Fibroblast of lung (primary cell): Measurements from ENCODE around the gene PLXNA4. TPM values are rescaled to one million over a fixed set of nuclear protein-coding genes. Genes with fewer than 3 reads are reported as not detected.

Experiments used
- DNase-seq, 2 donors: peaks; one replicate each; pipeline versions ENCODE4 v3.0.0 to v3.0.0-alpha.2; 2010; ENCODE audit warnings: low read depth in 2 of 2
- H2AFZ ChIP-seq: 2 replicates; pipeline ENCODE4 v1.5.1; 2012; ENCODE audit warnings: low read length, control low read depth, inconsistent platforms
- H3K27ac ChIP-seq: 2 replicates; pipeline ENCODE4 v1.5.1; 2011; ENCODE audit warnings: low read length, control low read depth; ENCODE audit not compliant: insufficient read depth
- H3K27me3 ChIP-seq: 2 replicates; pipeline ENCODE4 v1.5.1; 2011; ENCODE audit warnings: mild to moderate bottlenecking, low read length; ENCODE audit not compliant: control insufficient read depth, insufficient read depth
- H3K36me3 ChIP-seq: 2 replicates; pipeline ENCODE4 v1.5.1; 2011; ENCODE audit warnings: low read length; ENCODE audit not compliant: control insufficient read depth, insufficient read depth
- H3K4me1 ChIP-seq: 2 replicates; pipeline ENCODE4 v1.5.1; 2011; ENCODE audit warnings: low read length; ENCODE audit not compliant: control insufficient read depth, insufficient read depth; ENCODE audit errors: extremely low read depth
- H3K4me2 ChIP-seq: 2 replicates; pipeline ENCODE4 v1.5.1; 2011; ENCODE audit warnings: low read length, control low read depth; ENCODE audit not compliant: insufficient read depth; ENCODE audit errors: extremely low read depth
- H3K4me3 ChIP-seq, 4 experiments: fragments of 200-600 bp in 1 of 4; sonication (generic) in 1 of 4; replicated peaks in 1 of 4; 2 replicates each; pipeline ENCODE4 v1.5.1; 2011 to 2016; ENCODE audit warnings: low read length in 4 of 4, low read depth in 3 of 4, mild to moderate bottlenecking in 3 of 4, control low read depth in 2 of 4, inconsistent platforms in 1 of 4, mixed read lengths in 1 of 4; ENCODE audit not compliant: insufficient read depth in 1 of 4; ENCODE audit errors: control extremely low read depth in 1 of 4
- H3K79me2 ChIP-seq: 2 replicates; pipeline ENCODE4 v1.5.1; 2012; ENCODE audit warnings: mild to moderate bottlenecking, low read length, inconsistent platforms; ENCODE audit not compliant: control insufficient read depth, insufficient read depth
- H3K9ac ChIP-seq: 2 replicates; pipeline ENCODE4 v1.5.1; 2011; ENCODE audit warnings: mild to moderate bottlenecking, low read length, control low read depth; ENCODE audit not compliant: insufficient read depth
- H3K9me3 ChIP-seq: 2 replicates; pipeline ENCODE4 v1.5.1; 2012; ENCODE audit warnings: low read depth, low read length; ENCODE audit not compliant: control insufficient read depth, insufficient read depth
- H4K20me1 ChIP-seq: 2 replicates; pipeline ENCODE4 v1.5.1; 2011; ENCODE audit warnings: low read length; ENCODE audit not compliant: control insufficient read depth, insufficient read depth; ENCODE audit errors: extremely low read depth
- EZH2 ChIP-seq: IDR thresholded peaks from 2 replicates; pipeline ENCODE4 v1.5.1; 2012; ENCODE audit warnings: low read length, control low read depth, mild to moderate bottlenecking; ENCODE audit errors: missing control alignments
- polyA plus RNA-seq, 2 donors: library from polyadenylated mRNA; depleted of rRNA in 1 of 2; stranded (reverse) in 1 of 2; unstranded in 1 of 2; fragments of >200 nt; gene quantifications; 2 replicates each; pipeline ENCODE4 v1.2.1, GENCODE V29; 2011 to 2012; ENCODE audit warnings: missing spikeins in 1 of 2
- total RNA-seq: library from RNA; depleted of rRNA; stranded (reverse); fragments of >200 nt; gene quantifications from 2 replicates; pipeline ENCODE4 v1.2.1, GENCODE V29; 2014
- TF ChIP-seq, protein P1 (sequence below), 2 donors: IDR thresholded peaks in 1 of 2; conservative IDR thresholded peaks in 1 of 2; 1 replicate in 1 of 2; 2 replicates in 1 of 2; pipeline ENCODE4 v1.5.1; 2011 to 2012; ENCODE audit warnings: low read length in 2 of 2, control low read depth in 1 of 2, inconsistent platforms in 1 of 2, low read depth in 1 of 2, mild to moderate bottlenecking in 1 of 2

The PLXNA4 gene
- total and polyA plus RNA-seq, 2 donors (not counting 1 experiment from before 2014, with no cell fraction given), result 1.2 to 1.5 TPM

DNA sequence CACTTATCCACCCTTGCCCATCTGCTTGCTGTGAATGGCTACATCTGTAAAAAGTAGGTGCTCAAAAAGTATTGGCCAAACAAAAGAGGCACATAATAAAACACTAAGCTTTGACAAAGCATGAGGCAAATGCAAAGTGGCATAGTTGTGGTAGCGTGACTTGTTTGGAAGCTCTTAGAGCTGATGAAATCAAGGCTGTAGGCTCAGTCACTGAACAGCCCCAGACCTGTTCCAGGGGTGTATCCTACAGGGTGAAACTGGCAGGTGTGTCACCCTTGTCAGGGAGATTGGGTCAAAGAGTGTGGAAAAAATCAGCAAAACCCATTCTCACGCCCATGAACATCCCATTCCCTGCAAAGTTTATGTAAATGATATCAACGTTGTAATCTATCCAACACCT lies 427.4 kb downstream of the PLXNA4 start:
- Histone ChIP-seq H3K9ac (no peak overlapping the region), H3K4me3 (no peak overlapping the region), H3K4me2 (no peak overlapping the region), H3K9me3 (no peaks in the 10 kb centered on the region), H3K79me2 (no peaks in the 10 kb centered on the region), H4K20me1 (no peaks in the 10 kb centered on the region), H2AFZ (no peak overlapping the region), H3K27ac (no peak overlapping the region), H3K27me3 (no peaks in the 10 kb centered on the region), H3K36me3 (no peaks in the 10 kb centered on the region), H3K4me1 (no peaks in the 10 kb centered on the region)
- DNase-seq, result no peak
- no peak for TF ChIP-seq EZH2
- TF ChIP-seq, protein P1, sequence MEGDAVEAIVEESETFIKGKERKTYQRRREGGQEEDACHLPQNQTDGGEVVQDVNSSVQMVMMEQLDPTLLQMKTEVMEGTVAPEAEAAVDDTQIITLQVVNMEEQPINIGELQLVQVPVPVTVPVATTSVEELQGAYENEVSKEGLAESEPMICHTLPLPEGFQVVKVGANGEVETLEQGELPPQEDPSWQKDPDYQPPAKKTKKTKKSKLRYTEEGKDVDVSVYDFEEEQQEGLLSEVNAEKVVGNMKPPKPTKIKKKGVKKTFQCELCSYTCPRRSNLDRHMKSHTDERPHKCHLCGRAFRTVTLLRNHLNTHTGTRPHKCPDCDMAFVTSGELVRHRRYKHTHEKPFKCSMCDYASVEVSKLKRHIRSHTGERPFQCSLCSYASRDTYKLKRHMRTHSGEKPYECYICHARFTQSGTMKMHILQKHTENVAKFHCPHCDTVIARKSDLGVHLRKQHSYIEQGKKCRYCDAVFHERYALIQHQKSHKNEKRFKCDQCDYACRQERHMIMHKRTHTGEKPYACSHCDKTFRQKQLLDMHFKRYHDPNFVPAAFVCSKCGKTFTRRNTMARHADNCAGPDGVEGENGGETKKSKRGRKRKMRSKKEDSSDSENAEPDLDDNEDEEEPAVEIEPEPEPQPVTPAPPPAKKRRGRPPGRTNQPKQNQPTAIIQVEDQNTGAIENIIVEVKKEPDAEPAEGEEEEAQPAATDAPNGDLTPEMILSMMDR (conservative IDR thresholded peaks at IDR 0.05 in 1 of 2, IDR thresholded peaks at IDR 0.05 in 1 of 2; ENCODE audit: low read depth in 1 of 2, low read length in 2 of 2), result no peak

DNA sequence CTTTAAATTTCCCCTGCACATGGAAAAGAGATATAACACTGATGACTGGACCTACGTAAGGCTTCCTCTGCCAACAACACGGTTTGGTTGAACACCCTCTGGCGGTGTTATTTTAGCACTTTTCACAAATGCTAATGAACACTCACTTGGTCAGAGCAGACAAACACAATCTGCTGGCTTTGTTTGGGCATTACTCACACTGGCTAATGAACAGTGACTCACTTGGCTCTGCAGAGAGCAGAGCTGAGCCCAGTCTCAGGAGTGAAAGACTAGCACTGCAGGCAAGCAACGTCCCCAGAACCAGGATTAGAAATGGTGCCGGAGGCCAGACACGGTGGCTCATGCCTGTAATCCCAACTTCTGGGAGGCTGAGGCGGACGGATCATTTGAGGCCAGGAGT lies 430.8 kb downstream of the PLXNA4 start:
- H3K27ac ChIP-seq, result no peak overlapping the region
- no peak for TF ChIP-seq EZH2
- TF ChIP-seq, protein P1 (conservative IDR thresholded peaks at IDR 0.05 in 1 of 2, IDR thresholded peaks at IDR 0.05 in 1 of 2; ENCODE audit: low read depth in 1 of 2, low read length in 2 of 2), result no peak
- DNase-seq, result peak; percentile 47 to 97
- no peak overlapping the region for H3K4me3 ChIP-seq
- no peaks in the 10 kb centered on the region for H3K79me2 ChIP-seq
- no peak overlapping the region for H3K9ac ChIP-seq
- no peak overlapping the region for H2AFZ ChIP-seq
- no peaks in the 10 kb centered on the region for H4K20me1 ChIP-seq
- H3K36me3 ChIP-seq, result no peaks in the 10 kb centered on the region
- no peaks in the 10 kb centered on the region for H3K4me1 ChIP-seq
- H3K4me2 ChIP-seq, result no peak overlapping the region
- no peaks in the 10 kb centered on the region for H3K27me3 ChIP-seq
- no peaks in the 10 kb centered on the region for H3K9me3 ChIP-seq

DNA sequence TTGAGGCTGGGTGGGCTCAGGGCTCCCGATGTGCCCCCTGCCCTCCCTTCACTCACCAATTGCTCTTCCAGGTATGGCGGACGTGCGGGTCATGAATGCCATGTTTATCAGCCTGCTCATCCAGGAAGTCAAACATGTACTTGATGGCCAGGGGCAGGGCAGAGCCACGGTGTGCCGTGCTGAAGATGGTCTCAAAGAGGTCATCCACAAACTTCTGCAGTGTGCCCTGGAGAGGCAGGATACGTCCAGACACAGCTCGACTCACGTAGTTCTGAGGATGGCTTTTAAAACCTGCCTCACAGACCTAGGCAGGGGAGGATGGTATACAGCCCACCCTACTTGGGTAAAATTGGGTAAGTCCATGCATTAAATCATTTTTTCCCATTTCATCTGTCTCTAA lies 431.2 kb downstream of the PLXNA4 start:
- H3K4me3 ChIP-seq, result no peak overlapping the region
- H3K79me2 ChIP-seq, result no peaks in the 10 kb centered on the region
- H2AFZ ChIP-seq, result no peak overlapping the region
- no peaks in the 10 kb centered on the region for H3K27me3 ChIP-seq
- H3K4me2 ChIP-seq, result no peak overlapping the region
- H3K9me3 ChIP-seq, result no peaks in the 10 kb centered on the region
- no peaks in the 10 kb centered on the region for H4K20me1 ChIP-seq
- no peaks in the 10 kb centered on the region for H3K4me1 ChIP-seq
- no peaks in the 10 kb centered on the region for H3K36me3 ChIP-seq
- no peak overlapping the region for H3K27ac ChIP-seq
- no peak overlapping the region for H3K9ac ChIP-seq
- no peak for TF ChIP-seq EZH2
- DNase-seq, result no peak
